OCI-LY7 (cell line): ENCODE measurements around the gene APLP1.

Source experiments
- CTCF ChIP-seq: fragments of 200-600 bp; sonication (generic); conservative IDR thresholded peaks from 2 replicates; pipeline ENCODE4 v1.5.1; 2014; ENCODE audit warnings: mild to moderate bottlenecking, antibody characterized with exemption, low read length, moderate library complexity, mixed read lengths
- EZH2phosphoT487 ChIP-seq: fragments of 200-600 bp; sonication (generic); IDR thresholded peaks from 2 replicates; pipeline ENCODE4 v1.6.1; 2018; ENCODE audit warnings: low read depth, borderline replicate concordance, mild to moderate bottlenecking, mixed run types, antibody characterized with exemption, low read length, moderate library complexity, mixed read lengths

- TF ChIP-seq CTCF (no peak), EZH2phosphoT487 (no peak)
Measured at GRCh38 chr19:35843676-35844481, 24.5 kb upstream of the APLP1 start.
